HCT116 (cell line): ENCODE results near the gene LRRK1.

Experiments
- CTCF ChIP-seq, 3 experiments: fragments of 200-600 bp in 1 of 3; sonication (generic) in 1 of 3; IDR thresholded peaks in 2 of 3; conservative IDR thresholded peaks in 1 of 3; 2 replicates each; pipeline ENCODE4 v1.5.1; 2012 to 2017; ENCODE audit warnings: low read depth in 2 of 3, low read length in 2 of 3, antibody characterized with exemption in 1 of 3, borderline replicate concordance in 1 of 3, control low read depth in 1 of 3, mild to moderate bottlenecking in 1 of 3, mixed read lengths in 1 of 3, mixed run types in 1 of 3, moderate library complexity in 1 of 3; ENCODE audit not compliant: insufficient read depth in 1 of 3
- ELF1 ChIP-seq: IDR thresholded peaks from 2 replicates; pipeline ENCODE4 v1.6.1; 2012; ENCODE audit warnings: low read depth, borderline replicate concordance
- EZH2 ChIP-seq: fragments of 200-600 bp; sonication (generic); IDR thresholded peaks from 2 replicates; pipeline ENCODE4 v1.6.1; 2017; ENCODE audit warnings: antibody characterized with exemption, mixed run types
- EZH2phosphoT487 ChIP-seq: fragments of 200-600 bp; IDR thresholded peaks from 2 replicates; pipeline ENCODE4 v1.6.1; 2018; ENCODE audit warnings: antibody characterized with exemption, borderline replicate concordance
- JUND ChIP-seq: IDR thresholded peaks from 2 replicates; pipeline ENCODE4 v1.6.1; 2012
- MAX ChIP-seq: IDR thresholded peaks from 2 replicates; pipeline ENCODE4 v1.6.1; 2012
- POLR2A ChIP-seq: IDR thresholded peaks from 2 replicates; pipeline ENCODE4 v1.7.0; 2011; ENCODE audit warnings: borderline replicate concordance; ENCODE audit not compliant: insufficient read depth, insufficient read length; ENCODE audit errors: extremely low read depth
- RAD21 ChIP-seq: IDR thresholded peaks from 2 replicates; pipeline ENCODE4 v1.6.1; 2012; ENCODE audit warnings: low read depth, mild to moderate bottlenecking
- SIN3A ChIP-seq: IDR thresholded peaks from 2 replicates; pipeline ENCODE4 v1.6.1; 2012; ENCODE audit warnings: low read depth
- TCF7L2 ChIP-seq: IDR thresholded peaks from 2 replicates; pipeline ENCODE4 v1.7.0; 2011; ENCODE audit warnings: borderline replicate concordance, inconsistent platforms; ENCODE audit not compliant: insufficient read depth, insufficient read length; ENCODE audit errors: extremely low read depth
- YY1 ChIP-seq: IDR thresholded peaks from 2 replicates; pipeline ENCODE4 v1.6.1; 2011; ENCODE audit warnings: low read length, low read depth, moderate library complexity, mild to moderate bottlenecking; ENCODE audit not compliant: insufficient replicate concordance; ENCODE audit errors: extremely low read depth
- ZBTB33 ChIP-seq: IDR thresholded peaks from 2 replicates; pipeline ENCODE4 v1.6.1; 2011; ENCODE audit warnings: mild to moderate bottlenecking, low read length, moderate library complexity; ENCODE audit not compliant: insufficient replicate concordance; ENCODE audit errors: extremely low read depth
- ZNF274 ChIP-seq: fragments of 200-500 bp; sonication (Bioruptor generic); IDR thresholded peaks from 2 replicates; pipeline ENCODE4 v1.6.1; 2014; ENCODE audit warnings: mild to moderate bottlenecking, low read depth, low read length, inconsistent platforms

GRCh38 chr15:100905850-100906249 is 13.3 kb upstream of the LRRK1 start:
- TF ChIP-seq CTCF (IDR thresholded peaks at IDR 0.05 in 2 of 3, conservative IDR thresholded peaks at IDR 0.05 in 1 of 3; ENCODE audit: borderline replicate concordance in 1 of 3, insufficient read depth in 1 of 3, low read depth in 2 of 3, low read length in 2 of 3): no peak
- TF ChIP-seq EZH2: no peak
- TF ChIP-seq ELF1: no peak
- TF ChIP-seq POLR2A: no peak
- TF ChIP-seq TCF7L2: no peak
- TF ChIP-seq EZH2phosphoT487: no peak
- TF ChIP-seq SIN3A: no peak
- no peak for TF ChIP-seq ZBTB33
- no peak for TF ChIP-seq YY1
- TF ChIP-seq RAD21: no peak
- TF ChIP-seq MAX: no peak
- TF ChIP-seq JUND: no peak
- no peak for TF ChIP-seq ZNF274
